Adrenal gland (tissue), 5 donors: Measurements from ENCODE around the gene PLA2G4D.

ENCODE experiments used
- CTCF ChIP-seq, 6 experiments: fragments of 450-650 bp in 4 of 6; fragments of 200-600 bp in 2 of 6; sonication (generic) in 1 of 6; IDR thresholded peaks; 1 replicate in 5 of 6; 2 replicates in 1 of 6; pipeline versions ENCODE4 v1.5.1 to v1.8.0; 2016 to 2021; ENCODE audit warnings: antibody characterized with exemption in 6 of 6, mild to moderate bottlenecking in 2 of 6, moderate library complexity in 1 of 6
- POLR2A ChIP-seq, 2 donors: fragments of 450-650 bp; IDR thresholded peaks; one replicate each; pipeline ENCODE4 v1.6.1; 2017; ENCODE audit warnings: antibody characterized with exemption in 2 of 2, mild to moderate bottlenecking in 2 of 2, moderate library complexity in 1 of 2
- donor health status: DM: no; HTN: no; CAD: no.

- TF ChIP-seq CTCF (IDR thresholded peaks at IDR 0.05) (no peak), POLR2A (IDR thresholded peaks at IDR 0.05) (no peak)
Observed at GRCh38 chr15:42057799-42058646, 36.3 kb downstream of the PLA2G4D start.
